ENCODE data around the gene ZHX3.
"Not testable (repeated sequence)": the region's sequence is repeated elsewhere in the genome, so short reads cannot be mapped to it uniquely, and the experiment has no call there.

The ZHX3 gene

DNA sequence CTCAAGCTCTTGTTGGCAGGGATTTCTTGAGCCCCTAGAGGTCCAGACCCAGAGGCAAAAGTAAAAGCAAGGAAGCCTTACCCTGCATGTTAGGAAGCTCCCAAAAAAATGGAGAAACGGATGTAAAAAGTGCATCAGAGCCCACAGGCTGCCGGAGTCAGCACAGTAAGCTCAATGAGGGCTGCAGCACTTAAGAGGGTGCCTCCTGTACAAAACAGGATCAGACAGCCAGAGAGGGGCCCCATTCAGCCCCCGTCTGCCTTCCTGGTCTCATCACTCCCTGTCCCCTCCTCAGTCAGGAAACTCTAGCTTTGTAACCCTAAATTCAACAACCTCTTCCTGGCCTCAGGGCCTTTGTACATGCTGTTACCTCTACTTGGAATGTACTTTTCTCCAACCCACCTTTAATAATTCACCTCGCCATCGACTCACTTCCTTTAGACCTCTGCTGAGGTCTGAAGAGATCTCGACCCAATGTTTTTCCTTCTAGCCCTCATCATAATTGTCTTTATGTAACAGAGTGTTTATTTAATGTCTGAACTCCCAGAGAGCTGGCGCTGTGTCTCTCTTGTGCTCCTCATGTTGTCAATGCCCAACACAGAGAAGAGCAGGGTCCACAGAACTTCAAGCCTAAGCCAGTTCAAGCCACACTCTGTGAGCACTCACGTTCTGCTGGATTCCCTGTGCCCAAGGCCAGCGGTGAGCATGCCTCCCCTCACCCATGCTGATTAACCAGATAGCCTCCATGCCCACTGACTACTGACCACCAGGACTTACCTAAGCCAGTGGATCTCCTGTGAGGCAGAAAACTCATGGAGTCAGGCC, 183.0 kb downstream of the ZHX3 start:
- Histone ChIP-seq H3K4me3 (no peak overlapping the region), H3K36me3 (replicated peaks) (peaks cover 4% of the 10 kb centered on the region), H3K27me3 (ENCODE audit: low read depth) (no peaks in the 10 kb centered on the region), H3K9me3 (no peaks in the 10 kb centered on the region), H3K4me1 (peaks cover 4% of the 10 kb centered on the region)
- no peak for DNase-seq (ENCODE audit: low spot score in 2 of 2)
- in situ Hi-C loops (cut with MboI; ENCODE audit: low sequenced_read_pairs), result no loop called here

- Histone ChIP-seq H3K4me3 (no peak overlapping the region), H3K36me3 (replicated peaks) (no peaks in the 10 kb centered on the region; the same call in 1 of the 2 replicates), H3K9me3 (no peaks in the 10 kb centered on the region), H3K4me1 (peaks cover 4% of the 10 kb centered on the region), H3K27me3 (ENCODE audit: low read depth) (no peaks in the 10 kb centered on the region)
- in situ Hi-C loops (cut with MboI; ENCODE audit: low sequenced_read_pairs), result no loop called here
- no peak for DNase-seq (ENCODE audit: low spot score in 2 of 2)
Observed at GRCh38 chr20:41133709-41134361, 183.7 kb downstream of the ZHX3 start.

- in situ Hi-C loops (cut with MboI; ENCODE audit: low sequenced_read_pairs); H3K36me3 ChIP-seq (replicated peaks); H3K4me3 ChIP-seq; H3K9me3 ChIP-seq; H3K27me3 ChIP-seq (ENCODE audit: low read depth); H3K4me1 ChIP-seq; DNase-seq (ENCODE audit: low spot score in 2 of 2): not testable (repeated sequence)
Observed at GRCh38 chr20:41132388-41132775, 185.1 kb downstream of the ZHX3 start.

- no peak overlapping the region for H3K4me3 ChIP-seq
- no peak for DNase-seq (ENCODE audit: low spot score in 2 of 2)
- no peaks in the 10 kb centered on the region; the same call in 1 of the 2 replicates for H3K36me3 ChIP-seq (replicated peaks)
- peaks cover 4% of the 10 kb centered on the region for H3K4me1 ChIP-seq
- H3K9me3 ChIP-seq, result no peaks in the 10 kb centered on the region
- no peaks in the 10 kb centered on the region for H3K27me3 ChIP-seq (ENCODE audit: low read depth)
- in situ Hi-C loops (cut with MboI; ENCODE audit: low sequenced_read_pairs), result no loop called here
Observed at GRCh38 chr20:41131594-41132387, 185.7 kb downstream of the ZHX3 start.

Measured in HAP-1 (cell line).